CD4-positive, alpha-beta T cell treated with Interleukin-12 subunit alpha and Interleukin-12 subunit beta, for 1 hour (primary cell): ENCODE results near the gene RAF1.
"Not testable (repeated sequence)": the region's sequence is repeated elsewhere in the genome, so short reads cannot be mapped to it uniquely, and the experiment has no call there.

Source experiments
- DNase-seq: peaks from one replicate; pipeline ENCODE4 v3.0.0-alpha.2; 2020

RAF1 gene

GRCh38 chr3:12556690-12557472 lies 107.0 kb downstream of the RAF1 start, which contains the start of gene MKRN2:
TSS of gene MKRN2 (plus strand) at chr3:12557087. CDS start at chr3:12557151, 64 bp downstream.
- peak; percentile 87 for DNase-seq

- DNase-seq: no peak
These were observed 107.6 kb downstream of the RAF1 start for GRCh38 chr3:12556314-12556689.

- DNase-seq: no peak
These were observed 110.0 kb downstream of the RAF1 start for GRCh38 chr3:12553921-12554391.

DNA sequence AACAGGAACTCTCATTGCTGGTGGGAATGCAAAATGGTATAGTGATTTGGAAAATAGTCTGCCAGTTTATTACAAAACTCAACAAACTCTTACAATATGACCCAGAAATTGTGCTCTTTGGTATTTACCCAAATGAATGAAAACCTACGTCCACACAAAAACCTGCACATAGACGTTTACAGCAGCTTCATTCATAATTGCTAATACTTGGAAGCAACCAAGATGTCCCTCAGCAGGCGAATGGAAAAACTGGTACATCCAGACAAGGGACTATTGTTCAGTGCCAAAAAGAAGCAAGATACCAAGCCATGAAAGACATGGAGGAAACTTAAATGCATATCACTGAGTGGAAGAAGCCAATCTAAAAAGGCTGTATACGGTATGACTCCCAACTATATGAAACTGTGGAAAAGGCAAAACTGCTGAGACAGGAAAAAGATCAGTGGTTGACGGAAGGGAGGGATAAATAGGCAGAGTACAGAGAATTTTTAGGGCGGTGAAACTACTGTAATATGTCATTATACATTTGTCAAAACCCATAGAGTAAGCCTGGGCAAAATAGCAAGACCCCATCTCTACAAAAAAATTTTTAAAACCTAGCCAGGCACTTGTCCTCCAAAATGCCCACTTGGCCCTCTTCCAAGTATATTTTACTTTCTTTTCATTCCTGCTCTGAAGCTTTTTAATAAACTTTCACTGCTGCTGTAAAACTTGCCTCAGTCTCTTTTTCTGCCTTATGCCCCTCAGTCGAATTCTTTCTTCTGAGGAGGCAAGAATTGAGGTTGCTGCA lies 113.8 kb downstream of the RAF1 start:
- no peak for DNase-seq

DNA sequence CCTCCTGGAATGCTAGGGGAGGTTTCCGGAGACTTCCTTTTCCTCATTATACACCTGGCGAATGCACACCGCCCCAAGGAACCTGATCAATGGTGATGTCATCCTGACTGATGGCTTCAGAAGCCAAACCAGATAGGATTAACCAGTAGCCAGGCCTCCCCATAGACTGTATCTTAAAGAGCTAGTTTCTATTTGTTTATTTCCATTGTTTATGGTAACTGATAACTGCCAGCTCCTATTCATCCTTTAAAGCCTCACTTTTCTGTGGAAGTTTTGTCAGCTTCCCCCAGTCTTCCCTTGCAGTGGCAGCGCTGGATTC lies 118.5 kb downstream of the RAF1 start, which contains the start of gene MKRN2OS:
MKRN2OS (minus strand) TSS at position 27 of the 319 bp plus-strand sequence. CDS start 35 bp downstream, outside the sequence.
- no peak for DNase-seq

DNA sequence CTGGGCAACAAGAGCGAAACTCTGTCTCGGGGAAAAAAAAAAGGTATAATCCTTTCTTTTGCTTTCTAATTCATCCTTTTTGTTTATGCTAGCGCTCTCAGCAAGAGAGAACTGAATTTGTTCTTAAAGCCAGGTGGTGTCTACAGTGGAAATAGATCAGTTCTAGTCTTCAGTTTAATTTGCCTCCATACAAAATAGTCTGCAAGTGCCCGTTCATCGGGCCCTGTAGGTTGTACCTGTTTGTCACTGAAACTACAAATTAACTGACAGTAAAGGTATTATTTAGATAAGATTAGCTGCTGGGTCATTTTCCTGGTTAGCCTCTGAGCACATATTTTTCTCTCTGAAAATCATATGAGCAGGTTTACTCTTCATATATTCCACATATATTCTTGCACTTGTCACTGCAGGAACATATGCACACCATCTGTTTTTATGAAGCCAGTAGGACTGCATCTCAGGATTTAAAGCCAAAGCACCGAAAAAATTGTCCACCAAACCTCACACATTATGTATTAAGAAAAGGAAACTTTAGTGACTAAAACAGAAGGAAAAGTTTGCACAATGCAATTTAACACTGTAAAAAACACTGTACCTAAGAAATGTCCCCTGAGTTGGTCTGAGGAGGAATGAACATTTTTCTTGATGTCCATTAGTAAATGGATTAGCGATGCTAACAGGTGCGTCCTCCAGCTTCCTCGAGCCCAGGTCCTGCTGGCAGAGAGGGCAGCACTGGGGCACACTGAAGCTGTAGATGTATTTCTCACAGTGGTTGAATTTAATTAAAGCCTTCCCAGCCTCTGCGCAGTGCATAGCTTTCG lies 119.1 kb downstream of the RAF1 start:
- DNase-seq: no peak

- DNase-seq: not testable (repeated sequence)
These were observed 120.4 kb downstream of the RAF1 start for GRCh38 chr3:12543497-12543896.

GRCh38 chr3:12541625-12542024 lies 122.3 kb downstream of the RAF1 start:
- no peak for DNase-seq

DNA sequence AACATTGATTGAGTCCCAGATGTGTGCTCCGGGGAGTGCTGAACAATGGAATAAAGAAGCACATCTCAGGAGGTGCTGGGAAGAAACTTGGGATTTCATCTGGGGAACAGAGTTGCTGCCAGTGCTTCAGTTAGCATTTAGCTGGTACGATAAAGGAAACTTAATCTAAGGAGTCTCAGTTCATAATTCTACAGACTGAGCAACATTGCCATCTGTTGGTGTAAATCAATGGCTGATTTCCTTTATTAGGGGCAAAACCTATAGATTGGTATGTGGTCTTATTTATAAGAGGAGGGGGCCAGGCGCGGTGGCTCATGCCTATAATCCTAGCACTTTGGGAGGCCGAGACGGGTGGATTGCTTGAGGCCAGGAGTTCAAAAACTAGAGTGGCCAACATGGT lies 127.5 kb downstream of the RAF1 start:
- no peak for DNase-seq
